SK-N-SH (cell line): ENCODE data around the gene FAM9C.

Experiments
- CTCF ChIP-seq: fragments of 200-600 bp; sonication (generic); IDR thresholded peaks from 2 replicates; pipeline ENCODE4 v1.6.1; 2017; ENCODE audit warnings: antibody characterized with exemption, mild to moderate bottlenecking, moderate library complexity
- EZH2phosphoT487 ChIP-seq: fragments of 200-600 bp; sonication (generic); IDR thresholded peaks from 2 replicates; pipeline ENCODE4 v1.6.1; 2017; ENCODE audit warnings: low read depth, mixed run types, mild to moderate bottlenecking, antibody characterized with exemption, moderate library complexity, borderline replicate concordance
- MAX ChIP-seq: IDR thresholded peaks from 2 replicates; pipeline ENCODE4 v1.4.0; 2012; ENCODE audit warnings: low read depth
- SIN3A ChIP-seq: IDR thresholded peaks from 2 replicates; pipeline ENCODE4 v1.6.1; 2012; ENCODE audit warnings: low read depth, mild to moderate bottlenecking, low read length, moderate library complexity, borderline replicate concordance
- TEAD4 ChIP-seq: IDR thresholded peaks from 2 replicates; pipeline ENCODE4 v1.4.0; 2012; ENCODE audit warnings: mild to moderate bottlenecking, borderline replicate concordance; ENCODE audit not compliant: insufficient read depth

- TF ChIP-seq CTCF (no peak), EZH2phosphoT487 (no peak), SIN3A (no peak), MAX (no peak), TEAD4 (no peak)
These were observed 45.6 kb upstream of the FAM9C start for GRCh38 chrX:13090027-13090338.
